ENCODE results near the gene RPS16. TPM values are rescaled to one million over a fixed set of nuclear protein-coding genes. Genes with fewer than 3 reads are reported as not detected.

RPS16 gene
- total and polyA plus RNA-seq, 2 experiments from 2014 or later, result 63.8 to 409 TPM

- 1% methylated on average over 58 of the region's 60 CpGs for WGBS (ENCODE audit: low lambda C conversion rate, missing lambda C conversion rate)
- Histone ChIP-seq H3K27ac (peak within 1 kb of the TSS; percentile 97), H3K4me1 (ENCODE audit: insufficient read depth) (peaks cover 15% of the 10 kb centered on the region), H2AFZ (peak within 1 kb of the TSS; percentile 26), H3K9me3 (ENCODE audit: low read depth) (no peaks in the 10 kb centered on the region), H3K79me2 (peaks cover 38% of the 10 kb centered on the region), H3K4me2 (peak within 1 kb of the TSS; percentile 97), H3K4me3 (peak within 1 kb of the TSS; percentile 60), H3K9me2 (replicated peaks; ENCODE audit: insufficient read depth) (no peaks in the 10 kb centered on the region), H4K20me1 (ENCODE audit: insufficient read depth, poor library complexity, severe bottlenecking) (no peaks in the 10 kb centered on the region), H3K36me3 (replicated peaks; ENCODE audit: insufficient read depth, low read depth) (no peaks in the 10 kb centered on the region), H3K27me3 (no peaks in the 10 kb centered on the region)
- peak; percentile 31 for TF ChIP-seq CTCF (IDR thresholded peaks at IDR 0.05; ENCODE audit: poor library complexity)
- TF ChIP-seq EZH2phosphoT487 (IDR thresholded peaks at IDR 0.05; ENCODE audit: low read depth, severe bottlenecking, unreplicated experiment), result no peak
- DNase-seq (ENCODE audit: low spot score), result peak; percentile 99
Measured at GRCh38 chr19:39390751-39391437, 44.9 kb downstream of the RPS16 start, which contains the start of the genes MED29 and PAF1. TSS of gene MED29 (plus strand) at chr19:39391378. CDS start at chr19:39391423, 45 bp downstream. TSS of gene PAF1 (minus strand) at chr19:39391106. CDS start at chr19:39390864, 242 bp downstream.

DNA sequence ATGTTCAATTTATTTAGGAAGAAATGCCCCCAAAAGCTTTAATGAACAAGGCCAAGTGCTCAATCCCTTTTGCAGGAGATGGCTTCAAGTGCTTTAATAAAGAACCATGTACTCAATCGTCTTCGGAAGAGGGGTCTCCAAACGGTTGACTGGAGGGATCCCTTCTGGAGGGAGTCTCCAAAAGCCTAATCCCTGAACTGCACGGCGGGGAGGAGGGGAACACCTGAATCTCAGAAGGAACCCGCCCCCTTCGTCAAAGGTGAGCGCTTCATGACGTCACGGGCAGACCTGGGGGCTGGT is 45.3 kb downstream of the RPS16 start:
- no peaks in the 10 kb centered on the region for H3K27me3 ChIP-seq
- no peaks in the 10 kb centered on the region for H3K9me3 ChIP-seq (ENCODE audit: low read depth)
- H4K20me1 ChIP-seq (ENCODE audit: insufficient read depth, poor library complexity, severe bottlenecking), result no peaks in the 10 kb centered on the region
- peaks cover 15% of the 10 kb centered on the region for H3K4me1 ChIP-seq (ENCODE audit: insufficient read depth)
- DNase-seq (ENCODE audit: low spot score), result peak; percentile 91
- H3K9me2 ChIP-seq (replicated peaks; ENCODE audit: insufficient read depth), result no peaks in the 10 kb centered on the region
- WGBS (ENCODE audit: low lambda C conversion rate, missing lambda C conversion rate), result 2% methylated on average over 10 of the region's 10 CpGs
- peak overlapping the region; percentile 24 for H2AFZ ChIP-seq
- TF ChIP-seq EZH2phosphoT487 (IDR thresholded peaks at IDR 0.05; ENCODE audit: low read depth, severe bottlenecking, unreplicated experiment) (no peak), CTCF (IDR thresholded peaks at IDR 0.05; ENCODE audit: poor library complexity) (no peak)
- H3K36me3 ChIP-seq (replicated peaks; ENCODE audit: insufficient read depth, low read depth), result no peaks in the 10 kb centered on the region
- H3K27ac ChIP-seq, result peak overlapping the region; percentile 97
- peak overlapping the region; percentile 91 for H3K4me2 ChIP-seq
- peak overlapping the region; percentile 42 for H3K4me3 ChIP-seq
- peaks cover 38% of the 10 kb centered on the region for H3K79me2 ChIP-seq

DNA sequence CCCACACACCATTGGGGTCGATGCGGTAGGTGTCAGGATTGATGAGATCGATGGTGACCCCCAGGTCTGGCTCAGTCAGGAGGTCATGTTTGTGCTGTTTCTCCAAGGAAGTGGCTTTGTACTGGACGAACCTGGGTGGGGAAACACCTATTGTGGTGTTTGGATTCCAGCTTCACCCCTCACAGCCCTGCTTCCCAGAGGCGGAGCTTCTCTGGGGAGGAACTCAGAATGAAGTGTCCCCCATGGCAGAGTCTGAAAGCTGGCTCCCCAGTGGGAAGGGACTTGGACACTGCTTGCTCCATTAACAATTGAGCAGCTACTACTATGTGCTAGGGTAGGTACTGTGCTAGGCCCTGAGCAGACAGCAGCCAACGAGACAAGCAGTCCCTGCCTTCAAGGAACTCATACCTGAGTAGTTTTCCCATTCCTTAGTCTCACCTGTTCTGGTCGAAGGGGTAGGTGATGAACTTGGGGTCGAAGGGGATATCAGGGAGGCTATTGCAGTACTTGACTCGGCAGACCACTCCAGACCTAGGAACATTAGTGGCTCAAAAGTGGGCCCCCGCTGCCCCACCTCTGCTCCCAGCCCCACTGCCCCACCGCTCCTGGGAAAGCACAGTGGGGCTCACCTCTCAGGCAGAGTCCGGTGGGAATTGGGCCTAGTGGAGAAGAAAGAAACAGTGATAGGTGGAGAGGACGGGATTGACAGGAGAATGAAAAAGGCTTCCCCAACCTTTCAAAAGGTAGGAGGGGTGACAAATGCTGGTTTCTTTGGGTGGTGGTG is 45.9 kb downstream of the RPS16 start:
- TF ChIP-seq CTCF (IDR thresholded peaks at IDR 0.05; ENCODE audit: poor library complexity) (no peak), EZH2 (IDR thresholded peaks at IDR 0.05; ENCODE audit: borderline replicate concordance) (no peak), EZH2phosphoT487 (IDR thresholded peaks at IDR 0.05; ENCODE audit: low read depth, severe bottlenecking, unreplicated experiment) (no peak)
- H3K4me3 ChIP-seq, result peak overlapping the region; percentile 42
- H3K36me3 ChIP-seq (replicated peaks; ENCODE audit: insufficient read depth, low read depth), result no peaks in the 10 kb centered on the region
- no peaks in the 10 kb centered on the region for H3K9me3 ChIP-seq (ENCODE audit: low read depth)
- H3K4me2 ChIP-seq, result peak overlapping the region; percentile 91
- peaks cover 15% of the 10 kb centered on the region for H3K4me1 ChIP-seq (ENCODE audit: insufficient read depth)
- no peak for DNase-seq (ENCODE audit: low spot score)
- H2AFZ ChIP-seq, result no peak overlapping the region
- H3K27me3 ChIP-seq, result no peaks in the 10 kb centered on the region
- 67% methylated on average over 13 of the region's 13 CpGs for WGBS (ENCODE audit: low lambda C conversion rate, missing lambda C conversion rate)
- no peaks in the 10 kb centered on the region for H4K20me1 ChIP-seq (ENCODE audit: insufficient read depth, poor library complexity, severe bottlenecking)
- no peaks in the 10 kb centered on the region for H3K9me2 ChIP-seq (replicated peaks; ENCODE audit: insufficient read depth)
- peak overlapping the region; percentile 97 for H3K27ac ChIP-seq
- peaks cover 38% of the 10 kb centered on the region for H3K79me2 ChIP-seq

All from hepatocyte (in vitro differentiated cells).